Measurements from ENCODE around the gene KCNQ1. TPM values are rescaled to one million over a fixed set of nuclear protein-coding genes. Genes with fewer than 3 reads are reported as not detected.

The KCNQ1 gene
- total RNA-seq, 4 donors from 2014 or later, result 0.81 to 2.2 (median 1.6) TPM

DNA sequence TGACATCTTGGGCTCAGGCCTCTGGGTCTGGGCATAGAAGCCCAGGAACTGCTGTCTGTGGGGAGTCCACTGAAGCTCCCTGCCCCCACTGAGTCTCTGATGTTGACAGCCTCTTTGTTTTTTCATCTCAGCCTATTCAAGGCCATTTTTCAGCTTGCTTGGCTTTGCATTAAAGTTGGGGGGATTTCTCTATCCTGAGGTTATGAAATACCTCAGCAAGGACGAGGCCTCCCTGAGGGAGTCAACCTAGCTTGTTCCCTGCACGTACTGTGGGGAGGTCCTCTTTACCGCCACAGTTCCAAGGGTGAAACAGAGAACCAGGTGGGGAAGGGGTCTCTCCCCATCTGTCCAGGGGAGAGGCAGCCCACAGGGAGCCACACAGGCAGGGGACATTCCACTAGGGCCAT lies 246.6 kb downstream of the KCNQ1 start:
- TF ChIP-seq, protein P1, sequence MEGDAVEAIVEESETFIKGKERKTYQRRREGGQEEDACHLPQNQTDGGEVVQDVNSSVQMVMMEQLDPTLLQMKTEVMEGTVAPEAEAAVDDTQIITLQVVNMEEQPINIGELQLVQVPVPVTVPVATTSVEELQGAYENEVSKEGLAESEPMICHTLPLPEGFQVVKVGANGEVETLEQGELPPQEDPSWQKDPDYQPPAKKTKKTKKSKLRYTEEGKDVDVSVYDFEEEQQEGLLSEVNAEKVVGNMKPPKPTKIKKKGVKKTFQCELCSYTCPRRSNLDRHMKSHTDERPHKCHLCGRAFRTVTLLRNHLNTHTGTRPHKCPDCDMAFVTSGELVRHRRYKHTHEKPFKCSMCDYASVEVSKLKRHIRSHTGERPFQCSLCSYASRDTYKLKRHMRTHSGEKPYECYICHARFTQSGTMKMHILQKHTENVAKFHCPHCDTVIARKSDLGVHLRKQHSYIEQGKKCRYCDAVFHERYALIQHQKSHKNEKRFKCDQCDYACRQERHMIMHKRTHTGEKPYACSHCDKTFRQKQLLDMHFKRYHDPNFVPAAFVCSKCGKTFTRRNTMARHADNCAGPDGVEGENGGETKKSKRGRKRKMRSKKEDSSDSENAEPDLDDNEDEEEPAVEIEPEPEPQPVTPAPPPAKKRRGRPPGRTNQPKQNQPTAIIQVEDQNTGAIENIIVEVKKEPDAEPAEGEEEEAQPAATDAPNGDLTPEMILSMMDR (IDR thresholded peaks at IDR 0.05), result no peak
- no peak for TF ChIP-seq POLR2A (IDR thresholded peaks at IDR 0.05)
- intact Hi-C loops (cut with DNase I; ENCODE audit: low total_unique reads), result no loop called here
- WGBS, 2 donors, result 87 to 90% methylated on average over 3 of the region's 3 CpGs
- H3K4me3 ChIP-seq (ENCODE audit: low read depth, poor library complexity, severe bottlenecking), result no peak overlapping the region
- peak in 1 of 2 donors; percentile 49 for DNase-seq (ENCODE audit: low spot score in 2 of 2)

DNA sequence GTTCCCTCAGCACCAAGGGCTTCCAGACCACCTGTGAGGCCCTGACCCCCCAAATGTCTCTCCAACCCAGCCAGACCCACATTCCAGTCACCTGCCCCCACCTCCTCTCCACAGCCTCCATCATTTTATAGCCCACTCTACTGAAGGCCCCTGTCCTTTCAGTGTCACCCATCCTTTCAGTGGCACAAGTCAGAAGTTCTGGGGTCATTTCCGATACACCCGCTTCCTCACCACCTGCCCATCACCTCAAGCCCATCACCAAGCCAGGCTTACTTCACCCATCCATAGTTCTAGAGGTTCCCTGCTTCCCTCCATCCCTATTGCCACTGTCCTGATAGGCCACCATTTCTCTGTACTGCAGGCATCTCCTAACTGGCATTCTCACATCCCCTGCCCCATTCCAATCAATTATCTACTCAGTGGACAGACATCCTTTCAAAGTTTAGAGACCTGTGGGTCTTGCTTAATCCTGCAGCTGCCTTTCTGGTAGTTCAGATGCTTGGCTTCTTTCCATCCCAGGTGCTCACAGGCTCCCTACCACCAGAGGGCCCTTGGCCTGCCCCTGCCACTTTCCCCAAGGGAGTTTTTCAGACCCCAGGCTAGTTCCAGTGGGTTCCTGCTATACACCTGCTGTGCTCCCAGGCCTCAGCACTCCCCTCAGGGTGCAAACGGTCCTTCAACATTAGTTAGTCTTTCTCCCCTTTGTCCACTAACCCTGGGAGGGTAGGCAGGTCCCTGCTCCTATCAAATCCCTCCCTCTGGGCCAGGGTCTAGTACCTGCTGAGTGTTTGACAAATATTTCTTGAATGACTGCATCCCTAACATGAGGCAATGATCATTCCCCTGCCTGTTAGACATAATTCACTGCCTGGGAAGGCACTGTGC lies 247.4 kb downstream of the KCNQ1 start:
- intact Hi-C loops (cut with DNase I; ENCODE audit: low total_unique reads), result no loop called here
- TF ChIP-seq POLR2A (IDR thresholded peaks at IDR 0.05), result no peak
- TF ChIP-seq, protein P1 (IDR thresholded peaks at IDR 0.05), result no peak
- WGBS, 2 donors, result 91 to 92% methylated on average over 3 of the region's 3 CpGs
- no peak overlapping the region for H3K4me3 ChIP-seq (ENCODE audit: low read depth, poor library complexity, severe bottlenecking)
- DNase-seq (ENCODE audit: low spot score in 2 of 2), result peak in 1 of 2 donors; percentile 68

DNA sequence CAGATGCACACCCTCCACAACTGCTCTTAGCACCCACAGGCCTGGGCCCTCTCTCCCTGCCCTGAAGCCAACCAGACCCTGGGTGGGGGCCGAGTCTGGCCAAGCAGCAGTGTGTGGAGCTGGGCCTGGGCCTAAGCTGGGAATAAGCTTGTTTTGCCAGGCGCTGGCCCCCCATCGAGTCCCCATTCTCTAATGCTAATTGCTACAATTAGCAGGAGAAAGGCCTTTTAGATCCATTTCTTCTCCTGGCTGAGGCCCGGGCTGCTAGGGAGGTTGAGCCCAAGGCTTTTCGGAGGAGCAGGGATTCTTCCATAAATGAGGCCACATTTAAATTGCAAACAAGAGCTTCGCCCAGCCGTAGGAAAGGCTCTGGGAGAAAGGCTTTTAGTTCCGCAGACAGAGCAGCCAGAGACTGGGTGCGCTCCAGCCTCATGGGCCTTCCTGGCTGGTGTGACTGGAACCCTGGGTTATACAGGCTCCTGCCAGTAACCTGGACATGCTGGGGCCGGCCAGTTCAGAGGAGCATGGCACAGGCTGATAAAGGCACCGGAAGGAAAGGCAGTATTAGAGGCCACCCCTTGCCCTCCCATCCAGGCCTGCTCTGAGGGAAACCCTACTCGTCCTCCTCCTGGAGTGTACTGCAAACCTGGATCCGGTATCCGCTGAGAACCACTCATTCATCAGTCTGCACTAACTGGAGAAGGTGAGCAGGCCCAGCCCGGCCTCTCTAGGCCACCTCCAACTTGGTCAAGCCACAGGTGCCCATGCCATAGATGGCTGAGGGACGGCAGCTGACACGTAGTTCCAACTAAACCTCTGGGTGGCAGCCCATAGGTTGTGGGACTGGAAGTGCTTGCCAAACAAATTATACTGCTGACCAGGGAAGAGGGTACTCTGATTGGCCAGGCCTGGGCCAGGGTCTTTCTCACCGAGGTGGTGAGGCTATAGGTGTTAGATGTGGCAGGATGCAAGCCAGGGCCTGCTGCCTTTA lies 248.8 kb downstream of the KCNQ1 start:
- DNase-seq (ENCODE audit: low spot score in 2 of 2), result peak in 1 of 2 donors; percentile 78
- TF ChIP-seq, protein P1 (IDR thresholded peaks at IDR 0.05), result no peak
- no peak for TF ChIP-seq POLR2A (IDR thresholded peaks at IDR 0.05)
- intact Hi-C loops (cut with DNase I; ENCODE audit: low total_unique reads), result no loop called here
- H3K4me3 ChIP-seq (ENCODE audit: low read depth, poor library complexity, severe bottlenecking), result no peak overlapping the region
- WGBS, 2 donors, result 83 to 88% methylated on average over 18 of the region's 18 CpGs

DNA sequence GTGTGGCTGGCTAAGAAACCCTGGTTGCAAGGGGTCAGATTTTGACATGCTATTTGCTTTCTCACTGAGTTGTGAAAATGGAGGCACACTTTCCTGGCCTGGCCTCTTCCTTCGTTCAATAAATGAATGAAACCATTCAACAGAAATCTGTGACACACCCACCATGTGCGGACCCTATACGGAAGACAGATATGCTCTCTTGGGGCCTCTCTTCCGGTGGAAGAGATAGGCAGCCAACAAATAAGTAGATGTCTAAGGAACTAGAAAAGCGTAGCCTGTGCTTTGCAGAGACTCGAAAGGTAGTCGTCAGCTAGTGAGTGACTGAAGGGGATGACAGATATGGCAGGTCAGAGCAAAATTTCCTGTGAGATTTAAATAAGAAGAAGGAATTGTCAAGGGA lies 249.7 kb downstream of the KCNQ1 start:
- 75 to 81% methylated on average over 7 of the region's 7 CpGs for WGBS, 2 donors
- no peak for TF ChIP-seq POLR2A (IDR thresholded peaks at IDR 0.05)
- TF ChIP-seq, protein P1 (IDR thresholded peaks at IDR 0.05), result no peak
- intact Hi-C loops (cut with DNase I; ENCODE audit: low total_unique reads), result no loop called here
- no peak overlapping the region for H3K4me3 ChIP-seq (ENCODE audit: low read depth, poor library complexity, severe bottlenecking)
- peak in 1 of 2 donors; percentile 6 for DNase-seq (ENCODE audit: low spot score in 2 of 2)

DNA sequence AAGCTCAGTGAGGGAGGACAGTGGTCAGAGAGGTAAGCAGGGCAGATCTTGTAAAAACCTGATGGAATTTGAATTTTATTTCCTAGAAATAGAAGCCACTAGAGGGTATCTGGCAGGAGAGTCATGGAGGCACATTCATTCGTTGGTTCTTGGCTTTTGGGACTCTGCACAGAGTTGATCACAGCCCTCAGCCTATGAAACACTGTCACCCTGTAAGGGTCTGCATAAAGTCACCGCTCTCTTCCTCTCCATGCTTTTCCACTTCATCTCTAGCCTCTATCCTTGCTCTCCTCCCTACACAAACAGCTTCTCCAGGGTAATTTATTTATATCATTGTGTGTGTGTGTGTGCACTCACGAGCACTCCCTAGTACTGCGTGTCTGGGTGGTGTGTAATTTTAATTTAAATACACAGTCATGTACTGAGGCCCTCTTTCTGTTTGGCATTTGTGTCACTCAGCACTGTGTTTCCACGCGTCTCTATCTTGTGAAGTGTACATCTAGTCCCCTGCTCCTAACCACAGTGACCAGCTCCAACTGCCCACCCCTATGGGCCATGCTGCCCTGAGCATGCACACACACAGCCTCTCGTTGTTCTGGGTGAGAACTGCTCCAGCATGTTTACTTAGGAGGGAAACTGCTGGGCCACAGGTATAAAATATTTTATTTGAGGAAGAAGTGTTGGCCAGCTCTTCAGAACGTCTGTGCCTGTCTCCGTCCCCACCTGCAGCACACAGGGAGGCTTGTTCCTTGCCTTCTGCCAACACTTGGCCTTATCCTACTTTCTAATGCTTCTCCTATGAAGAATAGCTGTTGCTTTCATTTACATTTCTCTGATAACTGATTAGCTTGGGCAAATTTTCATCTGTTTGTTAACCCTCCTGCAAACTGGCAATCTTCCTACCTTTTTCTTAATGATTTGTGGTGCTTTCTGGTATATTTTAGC lies 250.5 kb downstream of the KCNQ1 start:
- no peak overlapping the region for H3K4me3 ChIP-seq (ENCODE audit: low read depth, poor library complexity, severe bottlenecking)
- intact Hi-C loops (cut with DNase I; ENCODE audit: low total_unique reads), result no loop called here
- WGBS, 2 donors, result 83 to 88% methylated on average over 9 of the region's 9 CpGs
- TF ChIP-seq, protein P1 (IDR thresholded peaks at IDR 0.05), result no peak
- peak in 1 of 2 donors; percentile 50 for DNase-seq (ENCODE audit: low spot score in 2 of 2)

All from lower leg skin (tissue), 4 donors.